H1 (cell line): ENCODE data around the gene MEF2C. TPM values are rescaled to one million over a fixed set of nuclear protein-coding genes. Genes with fewer than 3 reads are reported as not detected.

Experiments used
- CTCF ChIA-PET: fragments of 300-600 bp; sonication (Branson Sonifier 250); formaldehyde crosslinking; loops from one replicate; lab custom pipeline; 2021; ENCODE audit not compliant: partially characterized antibody; lab: Charles Lee
- POLR2A ChIA-PET: fragments of 300-600 bp; sonication (Branson Sonifier 250); formaldehyde crosslinking; loops from one replicate; lab custom pipeline; 2021; ENCODE audit warnings: inconsistent platforms; ENCODE audit not compliant: partially characterized antibody; lab: Charles Lee
- DNase-seq, 2 experiments: peaks; one replicate each; pipeline versions ENCODE4 v3.0.0 to v3.0.0-alpha.2; 2010 to 2022; ENCODE audit warnings: low spot score in 2 of 2, low read depth in 1 of 2, mixed read lengths in 1 of 2
- FAIRE-seq: peaks from 2 replicates; lab custom pipeline; 2011; peaks lifted over from hg19 to GRCh38; lab: Jason Lieb, UNC
- H2AFZ ChIP-seq: 2 replicates; pipeline ENCODE4 v1.8.1; 2012; ENCODE audit warnings: low read length, inconsistent platforms
- H2AK5ac ChIP-seq: 2 replicates; pipeline ENCODE4 v1.6.1; 2013; ENCODE audit warnings: low read depth, low read length
- H2BK120ac ChIP-seq: replicated peaks from 2 replicates; pipeline ENCODE3; 2013; ENCODE audit warnings: low read depth, low read length, inconsistent platforms
- H2BK12ac ChIP-seq: 2 replicates; pipeline ENCODE4 v1.6.1; 2013; ENCODE audit warnings: low read depth, low read length
- H2BK15ac ChIP-seq: 2 replicates; pipeline ENCODE4 v1.6.1; 2013; ENCODE audit warnings: low read length
- H2BK20ac ChIP-seq: 2 replicates; pipeline ENCODE4 v1.6.1; 2013; ENCODE audit warnings: low read length
- H2BK5ac ChIP-seq: 2 replicates; pipeline ENCODE4 v1.6.1; 2013; ENCODE audit warnings: low read depth, low read length
- H3K14ac ChIP-seq: 2 replicates; pipeline ENCODE4 v1.6.1; 2013; ENCODE audit warnings: inconsistent platforms; ENCODE audit not compliant: insufficient read length
- H3K18ac ChIP-seq: 2 replicates; pipeline ENCODE4 v1.6.1; 2013; ENCODE audit warnings: low read length; ENCODE audit errors: extremely low read depth
- H3K23ac ChIP-seq: 2 replicates; pipeline ENCODE4 v1.6.1; 2013; ENCODE audit warnings: inconsistent platforms; ENCODE audit not compliant: insufficient read length
- H3K23me2 ChIP-seq: 2 replicates; pipeline ENCODE4 v1.6.1; 2013; ENCODE audit warnings: low read depth, low read length
- H3K27ac ChIP-seq: 2 replicates; pipeline ENCODE4 v1.6.1; 2011; ENCODE audit warnings: low read depth, low read length, inconsistent platforms
- H3K27me3 ChIP-seq, 4 experiments: replicated peaks in 1 of 4; 1 replicate in 1 of 4; 2 replicates in 3 of 4; pipeline versions ENCODE4 v1.6.1 to v1.8.1; 2011 to 2013; ENCODE audit warnings: low read length in 3 of 4, mild to moderate bottlenecking in 3 of 4, inconsistent platforms in 2 of 4, mixed read lengths in 2 of 4, moderate library complexity in 1 of 4; ENCODE audit not compliant: control insufficient read depth in 3 of 4, insufficient read depth in 3 of 4; ENCODE audit errors: extremely low read depth in 1 of 4
- H3K36me3 ChIP-seq, 4 experiments: 2 replicates each; pipeline versions ENCODE4 v1.6.1 to v1.8.1; 2011 to 2013; ENCODE audit warnings: mild to moderate bottlenecking in 4 of 4, low read length in 3 of 4, moderate library complexity in 2 of 4, control low read depth in 1 of 4, inconsistent platforms in 1 of 4; ENCODE audit not compliant: insufficient read depth in 4 of 4, control insufficient read depth in 2 of 4
- H3K4ac ChIP-seq: replicated peaks from 2 replicates; pipeline ENCODE3; 2013; ENCODE audit warnings: low read length, low read depth, mixed read lengths, inconsistent platforms; ENCODE audit not compliant: insufficient read length
- H3K4me1 ChIP-seq, 4 experiments: replicated peaks in 1 of 4; 1 replicate in 1 of 4; 2 replicates in 3 of 4; pipeline versions ENCODE4 v1.6.1 to v1.8.1; 2011 to 2013; ENCODE audit warnings: low read length in 3 of 4, inconsistent platforms in 2 of 4, mixed read lengths in 1 of 4; ENCODE audit not compliant: insufficient read depth in 4 of 4, control insufficient read depth in 3 of 4
- H3K4me2 ChIP-seq, 2 experiments: 2 replicates each; pipeline versions ENCODE4 v1.6.1 to v1.8.1; 2011 to 2013; ENCODE audit warnings: low read depth in 2 of 2, low read length in 2 of 2, control low read depth in 1 of 2, inconsistent platforms in 1 of 2, mild to moderate bottlenecking in 1 of 2; ENCODE audit not compliant: insufficient read depth in 1 of 2
- H3K4me3 ChIP-seq, 4 experiments: fragments of 200-600, 300-600 bp in 1 of 4; sonication (generic), shearing (Covaris generic), sonication (Bioruptor Twin) in 1 of 4; 2 replicates each; pipeline versions ENCODE4 v1.5.1 to v1.8.1; 2011 to 2016; ENCODE audit warnings: low read length in 4 of 4, low read depth in 3 of 4, control low read depth in 2 of 4, inconsistent platforms in 2 of 4, mild to moderate bottlenecking in 2 of 4, mixed read lengths in 1 of 4, moderate library complexity in 1 of 4; ENCODE audit not compliant: insufficient read depth in 2 of 4; ENCODE audit errors: extremely low read depth in 1 of 4
- H3K56ac ChIP-seq: replicated peaks from 2 replicates; pipeline ENCODE3; 2013; ENCODE audit warnings: low read depth, mild to moderate bottlenecking, mixed read lengths, low read length, inconsistent platforms; ENCODE audit not compliant: insufficient read length
- H3K79me1 ChIP-seq: 2 replicates; pipeline ENCODE4 v1.6.1; 2013; ENCODE audit warnings: low read depth, low read length, control low read depth
- H3K79me2 ChIP-seq, 2 experiments: 2 replicates each; pipeline versions ENCODE4 v1.6.1 to v1.8.1; 2012 to 2013; ENCODE audit warnings: low read length in 2 of 2, mild to moderate bottlenecking in 2 of 2, inconsistent platforms in 1 of 2; ENCODE audit not compliant: insufficient read depth in 2 of 2, control insufficient read depth in 1 of 2
- H3K9ac ChIP-seq, 4 experiments: replicated peaks in 1 of 4; 1 replicate in 1 of 4; 2 replicates in 3 of 4; pipeline versions ENCODE4 v1.6.1 to v1.8.1; 2011 to 2013; ENCODE audit warnings: low read depth in 3 of 4, low read length in 3 of 4, control low read depth in 2 of 4, mild to moderate bottlenecking in 2 of 4, moderate library complexity in 2 of 4, inconsistent platforms in 1 of 4; ENCODE audit errors: extremely low read depth in 1 of 4
- H3K9me3 ChIP-seq, 2 experiments: 2 replicates each; pipeline versions ENCODE4 v1.6.1 to v1.8.1; 2012 to 2013; ENCODE audit warnings: mild to moderate bottlenecking in 2 of 2, moderate library complexity in 2 of 2, control low read depth in 1 of 2, inconsistent platforms in 1 of 2, low read depth in 1 of 2, low read length in 1 of 2, mixed read lengths in 1 of 2; ENCODE audit not compliant: insufficient read depth in 2 of 2
- H4K20me1 ChIP-seq, 2 experiments: replicated peaks in 1 of 2; 2 replicates each; pipeline versions ENCODE3 to v1.8.1; 2011 to 2013; ENCODE audit warnings: inconsistent platforms in 2 of 2, low read length in 2 of 2, mild to moderate bottlenecking in 1 of 2; ENCODE audit not compliant: insufficient read depth in 2 of 2, control insufficient read depth in 1 of 2
- H4K5ac ChIP-seq: 2 replicates; pipeline ENCODE4 v1.6.1; 2013; ENCODE audit warnings: low read length, low read depth, mixed read lengths, inconsistent platforms; ENCODE audit not compliant: insufficient read length
- H4K8ac ChIP-seq: 2 replicates; pipeline ENCODE4 v1.8.0; 2013; ENCODE audit warnings: mild to moderate bottlenecking, moderate library complexity, low read length, inconsistent platforms; ENCODE audit not compliant: insufficient read depth; ENCODE audit errors: extremely low read depth
- H4K91ac ChIP-seq: replicated peaks from 2 replicates; pipeline ENCODE3; 2013; ENCODE audit warnings: low read length, mixed read lengths, inconsistent platforms; ENCODE audit not compliant: insufficient read length
- BCL11A ChIP-seq, 2 experiments: IDR thresholded peaks; one replicate each; pipeline ENCODE4 v1.6.1; 2011; ENCODE audit warnings: low read depth in 2 of 2, low read length in 2 of 2, mild to moderate bottlenecking in 2 of 2
- EP300 ChIP-seq, 2 experiments: IDR thresholded peaks; 1 replicate in 1 of 2; 2 replicates in 1 of 2; pipeline ENCODE4 v1.6.1; 2011 to 2012; ENCODE audit warnings: low read depth in 2 of 2, low read length in 2 of 2, mild to moderate bottlenecking in 2 of 2, borderline replicate concordance in 1 of 2, inconsistent platforms in 1 of 2, moderate library complexity in 1 of 2
- GABPA ChIP-seq: IDR thresholded peaks from 2 replicates; pipeline ENCODE4 v1.6.1; 2011; ENCODE audit warnings: mild to moderate bottlenecking, low read length, moderate library complexity, borderline replicate concordance; ENCODE audit not compliant: insufficient read depth
- KDM4A ChIP-seq: IDR thresholded peaks from one replicate; pipeline ENCODE4 v1.7.1; 2012; ENCODE audit warnings: low read depth, mild to moderate bottlenecking, moderate library complexity, low read length, inconsistent platforms; ENCODE audit not compliant: severe bottlenecking
- PHF8 ChIP-seq: fragments of 200-600 bp; sonication (generic); conservative IDR thresholded peaks from 2 replicates; pipeline ENCODE4 v1.7.1; 2012; ENCODE audit warnings: low read depth, mild to moderate bottlenecking, inconsistent platforms, low read length, moderate library complexity
- POU5F1 ChIP-seq: IDR thresholded peaks from 2 replicates; pipeline ENCODE4 v1.6.1; 2011; ENCODE audit warnings: low read depth, mild to moderate bottlenecking, low read length, moderate library complexity
- RFX5 ChIP-seq: IDR thresholded peaks from 2 replicates; pipeline ENCODE4 v1.6.1; 2011; ENCODE audit warnings: low read depth, low read length, improper control_type of control experiment, borderline replicate concordance
- SIN3A ChIP-seq, 2 experiments: IDR thresholded peaks in 1 of 2; conservative IDR thresholded peaks in 1 of 2; 2 replicates each; pipeline ENCODE4 v1.6.1; 2011 to 2012; ENCODE audit warnings: low read length in 2 of 2, improper control_type of control experiment in 1 of 2, low read depth in 1 of 2, mild to moderate bottlenecking in 1 of 2
- SIRT6 ChIP-seq: IDR thresholded peaks from one replicate; pipeline ENCODE4 v1.7.1; 2012; ENCODE audit warnings: low read length, inconsistent platforms
- SUZ12 ChIP-seq: fragments of 200-600 bp; sonication (generic); IDR thresholded peaks from 2 replicates; pipeline ENCODE4 v1.6.1; 2012; ENCODE audit warnings: mild to moderate bottlenecking, inconsistent platforms, low read length, moderate library complexity, mixed read lengths
- TAF7 ChIP-seq: optimal IDR thresholded peaks from 2 replicates; pipeline ENCODE3; 2011; ENCODE audit warnings: low read depth, mild to moderate bottlenecking, inconsistent platforms, low read length, moderate library complexity, borderline replicate concordance
- TEAD4 ChIP-seq: IDR thresholded peaks from 2 replicates; pipeline ENCODE4 v1.6.1; 2012; ENCODE audit warnings: low read depth, low read length, inconsistent platforms, mixed read lengths
- ZNF274 ChIP-seq: IDR thresholded peaks from 2 replicates; pipeline ENCODE4 v1.7.0; 2012; ENCODE audit warnings: low read length, borderline replicate concordance; ENCODE audit errors: extremely low read depth
- WGBS, 2 experiments: shearing (Covaris generic) in 1 of 2; methylation state at CpG; one replicate each; pipeline versions ENCODE4 v1.1.6 to v1.1.7; 2013 to 2015; ENCODE audit warnings: low lambda C conversion rate in 2 of 2, mixed read lengths in 2 of 2, inconsistent platforms in 1 of 2, low coverage in 1 of 2, missing lambda C conversion rate in 1 of 2; ENCODE audit not compliant: insufficient replicate concordance in 2 of 2, insufficient coverage in 1 of 2, insufficient read length in 1 of 2; ENCODE audit errors: extremely low coverage in 1 of 2, missing lambda C conversion rate in 1 of 2; 5-methylcytosine and 5-hydroxymethylcytosine counted together
- polyA plus RNA-seq, 7 experiments: library from polyadenylated mRNA; depleted of rRNA in 3 of 7; stranded (reverse) in 5 of 7; unstranded in 2 of 7; fragments of >200 nt in 5 of 7; fragments of 200-250 nt in 2 of 7; gene quantifications; 1 replicate in 5 of 7; 2 replicates in 1 of 7; 4 replicates in 1 of 7; pipeline versions ENCODE4 v1.2.1 to v1.2.3, GENCODE V29; 2011 to 2013; ENCODE audit warnings: missing spikeins in 2 of 7, mixed read lengths in 2 of 7
- total RNA-seq: library from RNA; stranded (reverse); fragmentation: NEBNext Ultra II Directional; extraction: Animal tissue kit (Norgen Biotek cat#: 25700); gene quantifications from 2 replicates; pipeline ENCODE4 v1.2.1, GENCODE V29; 2021

MEF2C gene
- total and polyA plus RNA-seq, 2 of the 8 experiments (the other 6 are each of a cell fraction or from before 2014, with no cell fraction given): 0.59 to 0.99 TPM

DNA sequence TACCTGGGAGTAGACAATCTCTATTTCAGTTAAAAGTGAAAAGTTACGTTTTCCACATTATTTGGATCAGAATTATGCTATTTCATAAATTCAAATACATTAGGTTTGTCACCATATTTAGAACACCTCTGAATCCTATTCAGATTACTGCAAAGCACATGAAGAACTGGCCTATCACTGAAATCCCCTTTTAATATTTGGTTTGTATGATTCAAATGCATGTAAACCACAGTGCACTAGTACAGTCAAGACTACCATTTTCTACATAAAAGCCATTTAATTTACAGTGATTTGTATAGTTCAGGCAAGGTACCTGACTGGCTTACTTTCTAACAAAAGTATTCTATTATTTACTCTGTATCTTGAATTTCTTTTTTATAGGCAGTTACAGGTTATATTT lies 212.5 kb downstream of the MEF2C start:
- ChIA-PET POLR2A (no interaction called here), CTCF (interaction anchor here (0.7 to 2.0 kb wide), 3 partner anchors 10 to 149 kb away, joined by 3 to 18 read pairs (median 4); no protein-coding TSS in a partner anchor)
- H4K8ac ChIP-seq: no peak overlapping the region
- H3K23me2 ChIP-seq: peaks cover 20% of the 10 kb centered on the region
- H4K5ac ChIP-seq: no peak overlapping the region
- no peak overlapping the region for H2BK20ac ChIP-seq
- H3K9me3 ChIP-seq: no peaks in the 10 kb centered on the region
- no peak for FAIRE-seq
- H3K79me2 ChIP-seq: no peaks in the 10 kb centered on the region
- TF ChIP-seq POU5F1: no peak
- TF ChIP-seq EP300 (IDR thresholded peaks at IDR 0.05; ENCODE audit: borderline replicate concordance in 1 of 2, low read depth in 2 of 2, low read length in 2 of 2): no peak
- no peak for TF ChIP-seq PHF8
- TF ChIP-seq TAF7: no peak
- TF ChIP-seq TEAD4: no peak
- no peak for TF ChIP-seq SIRT6
- no peak for TF ChIP-seq ZNF274
- TF ChIP-seq KDM4A: no peak
- TF ChIP-seq SUZ12: no peak
- TF ChIP-seq SIN3A (conservative IDR thresholded peaks at IDR 0.05 in 1 of 2, IDR thresholded peaks at IDR 0.05 in 1 of 2; ENCODE audit: low read depth in 1 of 2, low read length in 2 of 2): no peak
- TF ChIP-seq RFX5: no peak
- TF ChIP-seq GABPA: no peak
- no peak for TF ChIP-seq BCL11A (IDR thresholded peaks at IDR 0.05; ENCODE audit: low read depth in 2 of 2, low read length in 2 of 2)
- no peak overlapping the region for H2BK12ac ChIP-seq
- no peak overlapping the region for H3K23ac ChIP-seq
- H3K4me3 ChIP-seq: no peak overlapping the region
- no peak overlapping the region for H3K9ac ChIP-seq
- H2BK15ac ChIP-seq: no peak overlapping the region
- H3K4me2 ChIP-seq: no peak overlapping the region
- H4K91ac ChIP-seq: no peak overlapping the region
- no peaks in the 10 kb centered on the region for H3K79me1 ChIP-seq
- H2BK120ac ChIP-seq: no peak overlapping the region
- WGBS, 2 experiments: 77% methylated on average over 1 of the region's 1 CpG; no CpG with 5 or more reads in 1 of the 2 experiments
- H3K36me3 ChIP-seq: no peaks in the 10 kb centered on the region
- no peak overlapping the region for H3K4ac ChIP-seq
- H3K27me3 ChIP-seq: peaks cover 41 to 85% (median 68%) of the 10 kb centered on the region in 4 experiments
- H3K27ac ChIP-seq: no peak overlapping the region
- no peak overlapping the region for H2AK5ac ChIP-seq
- H3K4me1 ChIP-seq: peaks cover 19 to 41% (median 23%) of the 10 kb centered on the region in 4 experiments
- no peak for DNase-seq
- H2AFZ ChIP-seq: no peak overlapping the region
- no peak overlapping the region for H2BK5ac ChIP-seq
- H4K20me1 ChIP-seq: peaks cover 0 to 14% of the 10 kb centered on the region in 2 experiments
- H3K56ac ChIP-seq: no peak overlapping the region
- H3K18ac ChIP-seq: no peak overlapping the region
- no peak overlapping the region for H3K14ac ChIP-seq
